ENCODE data around the gene DRC7.
"Not testable (repeated sequence)": the region's sequence is repeated elsewhere in the genome, so short reads cannot be mapped to it uniquely, and the experiment has no call there.

DRC7 gene

DNA sequence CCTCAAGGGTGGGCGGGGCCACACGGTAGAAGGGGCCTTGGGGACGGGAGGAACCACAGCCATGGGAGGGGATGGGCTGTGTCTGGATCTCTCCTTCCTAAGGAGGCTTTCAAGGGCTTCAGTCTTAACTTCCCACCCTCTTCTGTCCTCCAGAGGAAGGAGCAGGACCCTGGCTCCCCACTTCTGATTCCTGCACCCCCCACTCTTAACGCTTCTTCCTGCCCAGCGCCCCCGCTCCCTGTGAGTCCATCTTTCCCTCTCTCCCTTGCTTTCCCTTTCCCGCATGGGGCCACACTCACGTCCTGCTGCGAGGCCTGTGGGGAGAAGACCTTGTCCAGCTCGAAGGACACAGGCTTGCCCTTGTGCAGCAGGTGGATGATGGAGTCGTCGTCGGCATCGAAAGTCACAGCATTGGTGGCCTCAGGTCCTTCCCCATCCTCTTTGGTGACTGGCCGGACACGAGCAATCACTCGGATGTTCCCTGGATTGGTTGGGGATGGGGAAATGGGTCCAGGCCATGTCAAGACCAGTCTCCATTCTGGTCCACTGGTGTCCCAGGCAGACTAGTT lies 70.6 kb downstream of the DRC7 start:
- DNase-seq = no peak

GRCh38 chr16:57766714-57767348 lies 72.2 kb downstream of the DRC7 start:
- no peak for DNase-seq

DNA sequence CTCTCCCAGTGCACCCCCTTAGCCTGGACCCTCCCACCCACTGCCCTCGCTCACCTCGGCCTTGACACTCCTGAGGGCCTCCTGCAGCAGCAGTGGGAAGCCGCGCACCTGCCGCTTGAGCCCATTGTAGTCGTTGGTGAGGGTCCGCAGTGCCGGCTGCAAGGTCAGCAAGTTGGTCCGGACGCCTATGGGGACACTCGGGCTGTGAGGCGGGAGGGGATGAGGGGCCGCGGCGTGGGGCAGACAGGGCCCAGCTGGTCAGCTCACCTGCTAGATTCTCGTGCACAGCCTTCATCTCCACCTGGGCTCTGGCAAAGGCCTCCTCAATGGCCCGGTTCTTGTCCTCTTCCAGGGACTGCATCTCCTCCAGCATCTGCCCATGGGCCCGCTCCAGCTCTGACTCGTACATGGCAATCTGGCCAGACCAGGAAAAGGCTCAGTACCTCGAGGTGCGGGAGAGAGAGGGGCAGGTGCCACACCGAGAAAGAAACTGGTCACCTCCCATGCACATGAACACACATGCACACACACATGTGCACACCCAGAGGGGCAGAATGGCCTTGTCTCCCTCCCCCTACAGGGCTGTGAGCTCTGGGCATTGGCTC lies 75.0 kb downstream of the DRC7 start:
- DNase-seq = no peak

- DNase-seq = no peak
These were observed 75.8 kb downstream of the DRC7 start for GRCh38 chr16:57770361-57770760.

GRCh38 chr16:57771141-57771785 lies 76.7 kb downstream of the DRC7 start:
- no peak for DNase-seq

GRCh38 chr16:57773019-57773418 lies 78.4 kb downstream of the DRC7 start:
- no peak for DNase-seq

- DNase-seq = no peak
These were observed 79.2 kb downstream of the DRC7 start for GRCh38 chr16:57773655-57774295.

GRCh38 chr16:57774705-57775285 lies 80.2 kb downstream of the DRC7 start:
- DNase-seq = no peak

DNA sequence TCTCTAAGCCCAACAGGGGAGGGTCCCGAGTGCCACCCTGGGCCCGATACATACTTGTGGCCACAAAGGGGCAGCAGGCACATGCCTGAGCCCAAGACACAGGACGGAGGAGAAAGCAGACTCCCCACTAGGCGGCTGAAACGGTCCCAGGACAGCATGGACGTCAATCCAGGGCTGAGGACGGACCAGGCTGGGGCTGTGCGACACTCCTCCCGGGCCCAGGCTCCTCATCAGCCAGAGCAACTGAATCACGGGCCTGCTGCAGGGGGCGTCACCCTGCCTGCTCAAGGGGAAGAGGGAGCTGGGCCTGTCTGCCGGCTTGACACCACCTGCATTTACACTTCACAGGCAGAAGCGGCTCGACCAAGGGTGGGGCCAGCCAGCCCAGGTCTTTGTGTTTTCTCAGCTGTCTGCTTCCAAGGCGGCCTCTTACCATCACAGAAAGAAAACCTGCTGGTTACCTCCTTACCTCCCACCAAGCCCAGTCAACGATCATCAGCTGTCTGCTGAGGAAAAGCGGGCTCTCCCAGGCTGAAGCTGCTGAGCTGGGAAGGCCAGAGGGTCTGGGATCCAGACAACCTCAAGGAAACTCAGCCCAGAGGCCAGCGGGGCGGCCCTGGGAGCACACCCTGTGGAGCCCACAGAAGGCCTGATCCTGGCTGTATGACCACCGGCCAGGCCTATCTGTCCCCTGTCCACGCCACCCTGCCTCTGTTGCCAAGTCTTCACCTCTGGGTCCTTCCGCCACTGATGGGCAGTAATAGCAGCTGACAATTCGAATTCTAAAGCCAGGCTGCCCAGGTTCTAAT lies 81.3 kb downstream of the DRC7 start:
- DNase-seq = no peak

DNA sequence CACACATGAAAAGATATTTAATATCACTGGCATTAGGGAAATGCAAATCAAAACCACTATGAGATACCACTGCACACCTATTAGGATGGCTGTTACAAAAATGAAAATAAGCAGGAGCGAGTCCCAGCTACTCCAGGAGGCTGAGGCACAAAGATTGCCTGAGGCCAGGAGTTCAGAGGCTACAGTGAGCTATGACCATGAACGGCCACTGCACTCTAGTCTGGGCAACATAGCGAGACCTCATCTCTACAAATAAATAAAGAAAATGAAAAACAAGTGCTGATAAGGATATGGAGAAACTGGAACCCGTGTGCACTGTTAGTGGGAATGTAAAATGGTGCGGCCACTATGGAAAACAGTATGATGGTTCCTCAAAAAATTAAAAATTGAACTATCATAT lies 84.1 kb downstream of the DRC7 start:
- DNase-seq = no peak

DNA sequence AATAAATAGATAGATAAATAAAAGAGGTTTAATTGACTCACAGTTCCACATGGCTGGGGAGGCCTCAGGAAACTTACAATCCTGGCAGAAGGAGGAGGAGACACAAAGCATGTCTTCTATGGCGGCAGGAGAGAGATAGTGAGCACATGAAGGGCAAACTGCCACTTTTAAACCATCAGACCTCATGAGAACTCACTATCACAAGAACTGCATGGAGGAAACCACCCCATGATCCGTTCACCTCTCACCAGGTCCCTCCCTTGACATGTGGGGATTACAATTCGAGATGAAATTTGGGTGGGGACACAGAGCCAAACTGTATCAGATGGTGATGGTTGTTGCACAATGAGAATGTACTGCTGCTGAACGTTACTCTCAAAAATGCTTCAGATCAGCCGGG lies 85.2 kb downstream of the DRC7 start:
- DNase-seq = not testable (repeated sequence)

DNA sequence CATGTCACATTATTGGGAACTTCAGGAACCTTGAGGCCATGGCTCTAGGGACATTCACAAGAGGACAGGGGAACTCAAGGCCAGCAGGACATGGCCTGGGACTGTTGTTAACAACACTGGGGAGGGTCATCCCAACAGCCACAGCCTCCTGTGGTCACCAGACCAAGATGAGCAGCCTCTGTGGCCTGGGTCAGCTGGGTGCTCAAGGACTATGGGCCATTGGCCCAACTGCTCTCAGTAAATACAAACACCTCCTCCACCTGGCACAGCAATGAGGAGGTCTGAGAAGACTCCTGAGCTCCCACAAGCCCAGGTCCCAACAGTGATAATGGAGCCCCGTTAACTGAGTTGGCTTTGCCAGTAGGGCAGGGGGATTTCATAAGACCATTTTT lies 86.7 kb downstream of the DRC7 start:
- no peak for DNase-seq

Measured in stimulated activated CD8-positive, alpha-beta memory T cell treated with anti-CD3 and anti-CD28 coated beads, Interleukin-4, amount 100 ng/mL, for 48 hours (primary cell).